ENCODE data around the gene MAML2.

The MAML2 gene

GRCh38 chr11:96098511-96099241 lies 244.3 kb downstream of the MAML2 start:
- no peak for DNase-seq (ENCODE audit: low spot score)

- DNase-seq (ENCODE audit: low spot score), result no peak
Measured at GRCh38 chr11:96097844-96098421, 245.1 kb downstream of the MAML2 start.

- no peak for DNase-seq (ENCODE audit: low spot score)
Measured at GRCh38 chr11:96096360-96096759, 246.6 kb downstream of the MAML2 start.

GRCh38 chr11:96095884-96096303 lies 247.1 kb downstream of the MAML2 start:
- no peak for DNase-seq (ENCODE audit: low spot score)

GRCh38 chr11:96094156-96094555 lies 248.8 kb downstream of the MAML2 start:
- DNase-seq (ENCODE audit: low spot score), result no peak

- DNase-seq (ENCODE audit: low spot score), result no peak
Measured at GRCh38 chr11:96092511-96092910, 250.5 kb downstream of the MAML2 start.

GRCh38 chr11:96091476-96091875 lies 251.5 kb downstream of the MAML2 start:
- no peak for DNase-seq (ENCODE audit: low spot score)

- peak; percentile 76 for DNase-seq (ENCODE audit: low spot score)
Measured at GRCh38 chr11:96090711-96091110, 252.3 kb downstream of the MAML2 start.

GRCh38 chr11:96088914-96089313 lies 254.1 kb downstream of the MAML2 start:
- no peak for DNase-seq (ENCODE audit: low spot score)

- no peak for DNase-seq (ENCODE audit: low spot score)
Measured at GRCh38 chr11:96086111-96086510, 256.9 kb downstream of the MAML2 start.

- no peak for DNase-seq (ENCODE audit: low spot score)
Measured at GRCh38 chr11:96085319-96085930, 257.6 kb downstream of the MAML2 start.

- DNase-seq (ENCODE audit: low spot score), result no peak
Measured at GRCh38 chr11:96084610-96085318, 258.2 kb downstream of the MAML2 start.

GRCh38 chr11:96082936-96083335 lies 260.1 kb downstream of the MAML2 start:
- DNase-seq (ENCODE audit: low spot score), result no peak

GRCh38 chr11:96082002-96082899 lies 260.7 kb downstream of the MAML2 start:
- no peak for DNase-seq (ENCODE audit: low spot score)

GRCh38 chr11:96081561-96081960 lies 261.4 kb downstream of the MAML2 start:
- no peak for DNase-seq (ENCODE audit: low spot score)

GRCh38 chr11:96079691-96080090 lies 263.3 kb downstream of the MAML2 start:
- no peak for DNase-seq (ENCODE audit: low spot score)

GRCh38 chr11:96075532-96075959 lies 267.4 kb downstream of the MAML2 start:
- DNase-seq (ENCODE audit: low spot score), result no peak

GRCh38 chr11:96074551-96075310 lies 268.3 kb downstream of the MAML2 start:
- DNase-seq (ENCODE audit: low spot score), result no peak

GRCh38 chr11:96073536-96073935 lies 269.5 kb downstream of the MAML2 start:
- no peak for DNase-seq (ENCODE audit: low spot score)

- DNase-seq (ENCODE audit: low spot score), result no peak
Measured at GRCh38 chr11:96072592-96072991, 270.4 kb downstream of the MAML2 start.

- DNase-seq (ENCODE audit: low spot score), result no peak
Measured at GRCh38 chr11:96070453-96070852, 272.5 kb downstream of the MAML2 start.
